Kidney (tissue), 14 donors: ENCODE data around the gene SCAPER. TPM values are rescaled to one million over a fixed set of nuclear protein-coding genes. Genes with fewer than 3 reads are reported as not detected.

Experiments used
- DNase-seq, 5 donors: peaks; one replicate each; pipeline ENCODE4 v3.0.0-alpha.2; 2013 to 2020
- FAIRE-seq: peaks from 2 replicates; lab custom pipeline; 2012; peaks lifted over from hg19 to GRCh38; lab: Jason Lieb, UNC
- H3K27ac ChIP-seq, 2 donors: one replicate each; pipeline ENCODE4 v1.7.0; 2013; ENCODE audit warnings: low read depth in 2 of 2, low read length in 2 of 2, inconsistent platforms in 1 of 2
- H3K27me3 ChIP-seq: one replicate; pipeline ENCODE4 v1.7.1; 2013; ENCODE audit warnings: low read length, inconsistent platforms; ENCODE audit not compliant: control insufficient read depth, insufficient read depth
- H3K36me3 ChIP-seq, 3 donors: one replicate each; pipeline versions ENCODE4 v1.7.0 to v1.7.1; 2013; ENCODE audit warnings: low read length in 3 of 3, control low read depth in 1 of 3, inconsistent platforms in 1 of 3; ENCODE audit not compliant: insufficient read depth in 3 of 3, control insufficient read depth in 2 of 3
- H3K4me1 ChIP-seq, 3 donors: one replicate each; pipeline versions ENCODE4 v1.7.0 to v1.7.1; 2013; ENCODE audit warnings: low read length in 3 of 3, inconsistent platforms in 1 of 3, low read depth in 1 of 3; ENCODE audit not compliant: control insufficient read depth in 2 of 3, insufficient read depth in 2 of 3
- H3K4me3 ChIP-seq, 3 donors: one replicate each; pipeline versions ENCODE4 v1.7.0 to v1.8.1; 2013; ENCODE audit warnings: low read length in 3 of 3, control low read depth in 1 of 3, inconsistent platforms in 1 of 3
- H3K9ac ChIP-seq, 3 donors: one replicate each; pipeline versions ENCODE4 v1.7.0 to v1.7.1; 2013; ENCODE audit warnings: low read length in 3 of 3, control low read depth in 1 of 3, inconsistent platforms in 1 of 3
- H3K9me3 ChIP-seq, 3 donors: one replicate each; pipeline versions ENCODE4 v1.7.0 to v1.7.1; 2013; ENCODE audit warnings: low read length in 3 of 3, control low read depth in 1 of 3, inconsistent platforms in 1 of 3; ENCODE audit not compliant: control insufficient read depth in 2 of 3, insufficient read depth in 1 of 3
- intact Hi-C: fragments of 100-400 bp; cut with DNase I; formaldehyde crosslinking; loops from one replicate; pipeline ENCODE4 v1.11.1; 2022
- polyA plus RNA-seq: library from polyadenylated mRNA; stranded (reverse); fragments of 350-450 nt; fragmentation: Illumina TruSeq; extraction: RNeasy Lipid Tissue Mini Kit (QIAGEN cat#74804); gene quantifications from one replicate; pipeline ENCODE4 v1.2.3, GENCODE V29; 2014; ENCODE audit warnings: low read depth, low replicate concordance; ENCODE audit not compliant: insufficient read depth
- total RNA-seq: library from RNA; stranded (reverse); fragmentation: NEBNext Ultra II Directional; extraction: Animal tissue kit (Norgen Biotek cat#: 25700); gene quantifications from one replicate; pipeline ENCODE4 v1.2.1, GENCODE V29; 2021
- TF ChIP-seq, protein P1 (sequence below): IDR thresholded peaks from 3 replicates; pipeline ENCODE4 v1.5.1; 2012; ENCODE audit warnings: mild to moderate bottlenecking, moderate library complexity, borderline replicate concordance; ENCODE audit not compliant: insufficient read depth; ENCODE audit errors: extremely low read depth
- donor health status: control.
- donor health status: control.
- donor health status: control.
- donor health status: control.
- donor health status: control.
- donor health status: DM: yes; HTN: yes; CAD: no.
- donor health status: Normal renal cell carcinoma (clear cell type).

Gene SCAPER
- total and polyA plus RNA-seq, 2 donors from 2014 or later, result 11.6 to 39.4 TPM

DNA sequence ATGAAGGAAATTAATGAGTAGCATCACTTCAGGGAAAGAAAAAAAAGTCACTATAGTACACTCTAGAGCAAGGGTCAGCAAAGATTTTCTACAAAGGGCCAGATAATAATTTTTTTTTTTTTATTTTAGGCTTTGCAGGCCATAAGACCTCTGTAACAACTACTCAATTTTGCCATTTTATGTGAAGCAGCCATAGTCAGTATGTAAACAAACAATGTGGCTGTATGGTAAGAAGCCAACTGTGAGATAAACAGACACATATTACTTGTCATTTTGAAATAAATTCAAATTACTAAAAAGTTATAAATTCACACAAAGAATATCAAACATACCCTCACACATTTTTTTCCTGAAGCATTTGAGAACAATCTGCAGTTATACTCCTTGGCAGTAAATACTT, 40.6 kb downstream of the SCAPER start:
- Histone ChIP-seq H3K4me3 (no peak overlapping the region), H3K4me1 (no peaks in the 10 kb centered on the region), H3K9me3 (no peaks in the 10 kb centered on the region), H3K9ac (no peak overlapping the region), H3K27ac (no peak overlapping the region), H3K36me3 (no peaks in the 10 kb centered on the region), H3K27me3 (no peaks in the 10 kb centered on the region)
- FAIRE-seq (no peak), DNase-seq (no peak)
- intact Hi-C loops, result no loop called here
- TF ChIP-seq, protein P1, sequence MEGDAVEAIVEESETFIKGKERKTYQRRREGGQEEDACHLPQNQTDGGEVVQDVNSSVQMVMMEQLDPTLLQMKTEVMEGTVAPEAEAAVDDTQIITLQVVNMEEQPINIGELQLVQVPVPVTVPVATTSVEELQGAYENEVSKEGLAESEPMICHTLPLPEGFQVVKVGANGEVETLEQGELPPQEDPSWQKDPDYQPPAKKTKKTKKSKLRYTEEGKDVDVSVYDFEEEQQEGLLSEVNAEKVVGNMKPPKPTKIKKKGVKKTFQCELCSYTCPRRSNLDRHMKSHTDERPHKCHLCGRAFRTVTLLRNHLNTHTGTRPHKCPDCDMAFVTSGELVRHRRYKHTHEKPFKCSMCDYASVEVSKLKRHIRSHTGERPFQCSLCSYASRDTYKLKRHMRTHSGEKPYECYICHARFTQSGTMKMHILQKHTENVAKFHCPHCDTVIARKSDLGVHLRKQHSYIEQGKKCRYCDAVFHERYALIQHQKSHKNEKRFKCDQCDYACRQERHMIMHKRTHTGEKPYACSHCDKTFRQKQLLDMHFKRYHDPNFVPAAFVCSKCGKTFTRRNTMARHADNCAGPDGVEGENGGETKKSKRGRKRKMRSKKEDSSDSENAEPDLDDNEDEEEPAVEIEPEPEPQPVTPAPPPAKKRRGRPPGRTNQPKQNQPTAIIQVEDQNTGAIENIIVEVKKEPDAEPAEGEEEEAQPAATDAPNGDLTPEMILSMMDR, result no peak

DNA sequence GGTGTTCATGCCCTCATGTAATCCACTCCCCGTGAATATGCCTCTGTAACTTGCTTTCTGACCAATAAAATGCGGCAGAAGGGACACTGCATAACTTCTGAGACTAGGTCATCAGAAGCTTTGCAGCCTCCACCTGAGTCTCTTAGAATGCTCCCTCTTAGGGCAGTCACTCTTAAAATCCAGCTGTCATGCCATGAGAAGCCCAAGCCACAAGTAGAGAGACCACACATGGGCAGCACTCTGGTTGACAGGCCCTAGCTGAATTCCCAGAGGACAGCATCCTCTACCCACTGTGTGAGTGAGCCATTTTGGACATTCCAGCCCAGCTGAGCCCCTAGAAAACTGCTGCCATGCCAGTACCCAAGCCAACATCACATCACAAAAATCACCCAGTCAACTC, 41.4 kb downstream of the SCAPER start:
- Histone ChIP-seq H3K4me1 (no peaks in the 10 kb centered on the region), H3K36me3 (no peaks in the 10 kb centered on the region), H3K27me3 (no peaks in the 10 kb centered on the region), H3K4me3 (no peak overlapping the region), H3K9ac (no peak overlapping the region), H3K27ac (no peak overlapping the region), H3K9me3 (no peaks in the 10 kb centered on the region)
- DNase-seq (no peak), FAIRE-seq (no peak)
- TF ChIP-seq, protein P1, result no peak
- intact Hi-C loops, result no loop called here

DNA sequence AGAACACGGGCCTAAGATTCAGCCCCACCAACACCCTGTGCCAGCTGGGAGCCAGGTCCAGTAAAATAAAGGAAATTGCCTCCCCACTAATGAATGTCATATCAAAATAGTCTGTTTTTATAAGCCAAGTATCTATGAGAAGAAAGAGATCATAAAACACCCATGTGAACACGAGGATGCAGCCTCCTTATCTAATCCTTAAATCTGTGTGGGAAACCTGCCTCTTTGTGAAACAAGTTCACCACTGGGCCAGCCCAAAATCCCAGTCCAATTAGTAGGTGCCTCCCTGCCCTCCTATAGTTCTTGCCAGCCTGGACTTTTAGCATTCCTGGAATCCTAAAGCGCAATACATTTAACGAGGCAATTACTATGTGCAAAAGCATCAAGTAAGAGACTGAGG, 42.0 kb downstream of the SCAPER start:
- Histone ChIP-seq H3K36me3 (no peaks in the 10 kb centered on the region), H3K27ac (no peak overlapping the region), H3K9ac (no peak overlapping the region), H3K9me3 (no peaks in the 10 kb centered on the region), H3K27me3 (no peaks in the 10 kb centered on the region), H3K4me3 (no peak overlapping the region), H3K4me1 (no peaks in the 10 kb centered on the region)
- intact Hi-C loops, result no loop called here
- TF ChIP-seq, protein P1, result no peak
- FAIRE-seq (no peak), DNase-seq (no peak)

DNA sequence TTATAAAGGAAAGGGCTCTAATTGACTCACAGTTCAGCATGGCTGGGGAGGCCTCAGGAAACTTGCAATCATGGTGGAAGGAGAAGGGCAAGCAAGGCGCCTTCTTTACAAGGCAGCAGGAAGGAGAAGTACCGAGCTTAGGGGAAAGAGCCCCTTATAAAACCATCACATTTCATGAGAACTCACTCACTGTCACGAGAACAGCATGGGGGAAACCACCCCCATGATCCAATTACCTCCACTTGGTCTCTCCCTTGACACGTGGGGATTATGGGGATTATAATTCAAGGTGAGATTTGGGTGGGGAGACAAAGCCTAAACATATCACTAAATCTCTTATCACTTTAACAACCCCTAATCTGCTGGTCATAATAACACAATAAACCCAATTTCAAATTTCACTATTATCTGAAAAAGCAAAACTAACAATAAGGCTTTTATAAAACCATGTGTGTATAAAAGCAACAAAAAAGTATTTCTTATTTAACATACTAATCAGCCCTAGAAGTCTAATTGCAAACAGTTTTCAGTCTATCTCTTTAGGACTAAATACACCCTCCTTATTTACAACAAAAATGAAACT, 43.2 kb downstream of the SCAPER start:
- no peak overlapping the region for H3K4me3 ChIP-seq
- no peak for DNase-seq
- H3K27ac ChIP-seq, result no peak overlapping the region
- intact Hi-C loops, result no loop called here
- H3K9ac ChIP-seq, result no peak overlapping the region
- H3K9me3 ChIP-seq, result no peaks in the 10 kb centered on the region
- no peaks in the 10 kb centered on the region for H3K27me3 ChIP-seq
- no peaks in the 10 kb centered on the region for H3K36me3 ChIP-seq
- no peaks in the 10 kb centered on the region for H3K4me1 ChIP-seq
- no peak for FAIRE-seq
- TF ChIP-seq, protein P1, result no peak
